Parathyroid adenoma (tissue), 2 donors: ENCODE data around the gene ULK2.

Source experiments
- H2AFZ ChIP-seq: fragments of 300-600 bp; sonication (generic); one replicate; pipeline ENCODE4 v1.7.0; 2017; ENCODE audit warnings: antibody characterized with exemption, mild to moderate bottlenecking
- H3K27ac ChIP-seq: fragments of 300-600 bp; sonication (generic); one replicate; pipeline ENCODE4 v1.7.0; 2017
- H3K27me3 ChIP-seq: fragments of 300-600 bp; sonication (generic); one replicate; pipeline ENCODE4 v1.7.0; 2017; ENCODE audit warnings: low read length; ENCODE audit not compliant: control insufficient read depth, insufficient read depth
- H3K36me3 ChIP-seq: fragments of 300-600 bp; sonication (generic); one replicate; pipeline ENCODE4 v1.7.0; 2017; ENCODE audit warnings: low read length; ENCODE audit not compliant: control insufficient read depth, insufficient read depth
- H3K4me1 ChIP-seq: fragments of 300-600 bp; sonication (generic); one replicate; pipeline ENCODE4 v1.7.0; 2017; ENCODE audit warnings: control low read depth
- H3K4me2 ChIP-seq: fragments of 300-600 bp; sonication (generic); one replicate; pipeline ENCODE4 v1.7.0; 2017; ENCODE audit warnings: low read length
- H3K4me3 ChIP-seq: fragments of 300-600 bp; sonication (generic); one replicate; pipeline ENCODE4 v1.7.0; 2017; ENCODE audit warnings: low read depth, low read length
- H3K79me2 ChIP-seq: fragments of 300-600 bp; sonication (generic); one replicate; pipeline ENCODE4 v1.7.0; 2017; ENCODE audit warnings: control low read depth
- H3K9ac ChIP-seq: fragments of 300-600 bp; sonication (generic); one replicate; pipeline ENCODE4 v1.7.0; 2017; ENCODE audit warnings: mild to moderate bottlenecking
- H3K9me3 ChIP-seq: fragments of 300-600 bp; sonication (generic); one replicate; pipeline ENCODE4 v1.7.0; 2017; ENCODE audit warnings: low read length; ENCODE audit not compliant: control insufficient read depth
- CTCF ChIP-seq: fragments of 300-600 bp; sonication (generic); IDR thresholded peaks from one replicate; pipeline ENCODE4 v1.7.0; 2017; ENCODE audit warnings: antibody characterized with exemption, mild to moderate bottlenecking
- donor health status: primary hyperparathyroidism.

The ULK2 gene

GRCh38 chr17:19867329-19868078 lies at the start of gene ULK2:
Gene ULK2 (minus strand): TSS chr17:19867936. CDS start chr17:19867417, 519 bp downstream.
- Histone ChIP-seq H3K4me3 (peak within 1 kb of the TSS; percentile 67), H3K27ac (peak within 1 kb of the TSS; percentile 85), H3K27me3 (no peaks in the 10 kb centered on the region), H3K4me1 (no peaks in the 10 kb centered on the region), H2AFZ (peak within 1 kb of the TSS; percentile 96), H3K9ac (peak within 1 kb of the TSS; percentile 87), H3K4me2 (peak within 1 kb of the TSS; percentile 83), H3K36me3 (no peaks in the 10 kb centered on the region), H3K9me3 (no peaks in the 10 kb centered on the region), H3K79me2 (no peaks in the 10 kb centered on the region)
- TF ChIP-seq CTCF, result no peak

GRCh38 chr17:19915245-19915978 lies 47.7 kb upstream of the ULK2 start:
- no peak overlapping the region for H3K9ac ChIP-seq
- H3K27ac ChIP-seq, result no peak overlapping the region
- no peak overlapping the region for H3K4me3 ChIP-seq
- H3K27me3 ChIP-seq, result no peaks in the 10 kb centered on the region
- no peaks in the 10 kb centered on the region for H3K9me3 ChIP-seq
- H2AFZ ChIP-seq, result no peak overlapping the region
- H3K4me2 ChIP-seq, result no peak overlapping the region
- TF ChIP-seq CTCF, result no peak
- H3K36me3 ChIP-seq, result no peaks in the 10 kb centered on the region
- H3K4me1 ChIP-seq, result no peaks in the 10 kb centered on the region
- H3K79me2 ChIP-seq, result peaks cover 2% of the 10 kb centered on the region

- H3K27me3 ChIP-seq, result no peaks in the 10 kb centered on the region
- H3K9me3 ChIP-seq, result no peaks in the 10 kb centered on the region
- H2AFZ ChIP-seq, result no peak overlapping the region
- H3K79me2 ChIP-seq, result peaks cover 2% of the 10 kb centered on the region
- H3K4me1 ChIP-seq, result no peaks in the 10 kb centered on the region
- no peak overlapping the region for H3K4me2 ChIP-seq
- no peak overlapping the region for H3K27ac ChIP-seq
- TF ChIP-seq CTCF, result no peak
- H3K36me3 ChIP-seq, result no peaks in the 10 kb centered on the region
- no peak overlapping the region for H3K4me3 ChIP-seq
- no peak overlapping the region for H3K9ac ChIP-seq
Measured at GRCh38 chr17:19911033-19911432, 43.3 kb upstream of the ULK2 start.

- Histone ChIP-seq H3K79me2 (peaks cover under 1% of the 10 kb centered on the region), H3K4me3 (no peak overlapping the region), H3K27me3 (no peaks in the 10 kb centered on the region), H3K27ac (no peak overlapping the region), H3K36me3 (no peaks in the 10 kb centered on the region), H3K9ac (no peak overlapping the region), H3K4me2 (no peak overlapping the region), H2AFZ (no peak overlapping the region), H3K4me1 (no peaks in the 10 kb centered on the region), H3K9me3 (no peaks in the 10 kb centered on the region)
- no peak for TF ChIP-seq CTCF
Measured at GRCh38 chr17:19909139-19909538, 41.4 kb upstream of the ULK2 start.
